Suprapubic skin (tissue), 4 donors: ENCODE data around the gene PLBD2.

Experiments used
- EP300 ChIP-seq: sonication (generic); formaldehyde crosslinking; IDR thresholded peaks from one replicate; pipeline ENCODE4 v1.6.1; 2017; ENCODE audit warnings: antibody characterized with exemption
- POLR2A ChIP-seq, 2 donors: fragments of 450-650 bp; IDR thresholded peaks; one replicate each; pipeline ENCODE4 v1.6.1; 2017; ENCODE audit warnings: antibody characterized with exemption in 2 of 2, mild to moderate bottlenecking in 2 of 2, moderate library complexity in 2 of 2
- POLR2AphosphoS5 ChIP-seq, 3 donors: sonication (generic); formaldehyde crosslinking; IDR thresholded peaks; one replicate each; pipeline ENCODE4 v1.6.1; 2017; ENCODE audit warnings: antibody characterized with exemption in 3 of 3
- TF ChIP-seq, protein P1 (sequence below), 2 donors: fragments of 200-600 bp in 1 of 2; fragments of 450-650 bp in 1 of 2; sonication (generic) in 1 of 2; IDR thresholded peaks; one replicate each; pipeline ENCODE4 v1.5.1; 2016 to 2019; ENCODE audit warnings: antibody characterized with exemption in 2 of 2, mild to moderate bottlenecking in 1 of 2, moderate library complexity in 1 of 2

DNA sequence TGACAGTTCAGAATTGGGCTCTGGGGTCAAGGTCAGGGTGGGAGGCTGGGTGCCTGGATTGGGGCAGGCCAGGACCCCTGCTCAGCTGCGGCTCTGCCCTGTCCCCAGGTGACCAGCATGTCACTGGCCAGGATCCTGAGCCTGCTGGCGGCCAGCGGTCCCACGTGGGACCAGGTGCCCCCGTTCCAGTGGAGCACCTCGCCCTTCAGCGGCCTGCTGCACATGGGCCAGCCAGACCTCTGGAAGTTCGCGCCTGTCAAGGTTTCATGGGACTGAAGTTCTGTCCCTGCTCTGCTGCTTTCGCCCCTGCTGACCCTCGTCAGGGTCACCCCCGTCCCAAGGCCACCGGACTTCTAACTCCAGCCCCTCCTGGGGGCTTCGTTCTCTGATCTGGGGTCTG lies 30.0 kb downstream of the PLBD2 start:
- no peak for TF ChIP-seq POLR2A (IDR thresholded peaks at IDR 0.05)
- no peak for TF ChIP-seq EP300
- TF ChIP-seq, protein P1, sequence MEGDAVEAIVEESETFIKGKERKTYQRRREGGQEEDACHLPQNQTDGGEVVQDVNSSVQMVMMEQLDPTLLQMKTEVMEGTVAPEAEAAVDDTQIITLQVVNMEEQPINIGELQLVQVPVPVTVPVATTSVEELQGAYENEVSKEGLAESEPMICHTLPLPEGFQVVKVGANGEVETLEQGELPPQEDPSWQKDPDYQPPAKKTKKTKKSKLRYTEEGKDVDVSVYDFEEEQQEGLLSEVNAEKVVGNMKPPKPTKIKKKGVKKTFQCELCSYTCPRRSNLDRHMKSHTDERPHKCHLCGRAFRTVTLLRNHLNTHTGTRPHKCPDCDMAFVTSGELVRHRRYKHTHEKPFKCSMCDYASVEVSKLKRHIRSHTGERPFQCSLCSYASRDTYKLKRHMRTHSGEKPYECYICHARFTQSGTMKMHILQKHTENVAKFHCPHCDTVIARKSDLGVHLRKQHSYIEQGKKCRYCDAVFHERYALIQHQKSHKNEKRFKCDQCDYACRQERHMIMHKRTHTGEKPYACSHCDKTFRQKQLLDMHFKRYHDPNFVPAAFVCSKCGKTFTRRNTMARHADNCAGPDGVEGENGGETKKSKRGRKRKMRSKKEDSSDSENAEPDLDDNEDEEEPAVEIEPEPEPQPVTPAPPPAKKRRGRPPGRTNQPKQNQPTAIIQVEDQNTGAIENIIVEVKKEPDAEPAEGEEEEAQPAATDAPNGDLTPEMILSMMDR (IDR thresholded peaks at IDR 0.05), result no peak
- TF ChIP-seq POLR2AphosphoS5 (IDR thresholded peaks at IDR 0.05), result no peak
